ENCODE measurements around the gene FAM163A. TPM values are rescaled to one million over a fixed set of nuclear protein-coding genes. Genes with fewer than 3 reads are reported as not detected.

FAM163A gene
- total and polyA plus RNA-seq, 9 of the 15 experiments (the other 6 are each of a cell fraction or from before 2014, with no cell fraction given), result not detected

DNA sequence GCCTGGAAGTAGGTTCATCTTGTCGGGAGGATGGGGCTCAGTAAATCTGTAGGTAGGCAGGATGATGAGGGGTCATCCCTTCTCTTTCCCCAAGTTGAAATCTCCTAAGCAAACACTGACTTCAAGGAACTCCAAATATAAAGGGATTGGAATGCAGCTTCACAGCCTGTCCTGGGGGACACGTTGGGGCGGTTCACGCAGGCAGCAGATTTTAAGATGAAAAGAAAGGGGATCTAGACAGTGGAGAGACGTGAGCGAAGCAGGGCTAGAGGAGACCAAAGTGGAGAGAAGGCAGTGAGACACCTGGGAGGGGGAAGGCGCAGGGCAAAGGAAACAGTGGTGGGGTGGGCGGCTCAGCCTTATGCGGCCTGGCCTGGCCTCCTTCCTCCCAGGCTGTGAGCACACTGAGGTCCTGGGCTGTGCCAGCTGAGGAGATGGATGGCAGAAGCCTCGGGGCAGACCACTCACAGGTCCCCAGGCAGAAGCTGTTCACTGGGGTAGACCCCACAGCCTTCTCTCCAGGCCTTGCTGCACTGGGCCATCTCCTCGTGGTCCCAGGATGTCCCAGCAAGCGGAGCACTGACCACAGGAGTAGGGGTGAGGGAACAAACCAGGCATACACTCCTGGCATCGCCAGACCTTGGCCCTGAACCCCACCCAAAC, 82.8 kb downstream of the FAM163A start:
- in situ Hi-C loops (cut with MboI), result no loop called here
- peak; percentile 23; the same call in 2 of the 3 replicates for ATAC-seq
- H4K20me1 ChIP-seq (replicated peaks; ENCODE audit: control insufficient read depth, insufficient read depth, low read length), result no peaks in the 10 kb centered on the region
- no peak overlapping the region for H2AFZ ChIP-seq (ENCODE audit: low read depth, low read length)
- H3K36me3 ChIP-seq (ENCODE audit: control insufficient read depth, insufficient read depth, low read length), result no peaks in the 10 kb centered on the region
- WGBS (ENCODE audit: insufficient coverage, low coverage, missing lambda C conversion rate), result 20% methylated on average over 13 of the region's 13 CpGs
- H3K9me3 ChIP-seq (replicated peaks; ENCODE audit: control insufficient read depth, insufficient read depth, low read depth, low read length), result no peaks in the 10 kb centered on the region
- no peaks in the 10 kb centered on the region for H3K9me1 ChIP-seq (ENCODE audit: control insufficient read depth, insufficient read depth, low read length)
- no peak for FAIRE-seq
- no peak overlapping the region for H3K4me2 ChIP-seq (ENCODE audit: insufficient read depth, low read length)
- H3K4me3 ChIP-seq, result no peak overlapping the region
- H3K9ac ChIP-seq (ENCODE audit: insufficient read depth in 1 of 2, low read depth in 2 of 2, low read length in 2 of 2), result peak overlapping the region in 1 of 2 experiments; percentile 10; a peak in 1 of 4 replicates
- H3K27me3 ChIP-seq (ENCODE audit: control insufficient read depth in 2 of 2, insufficient read depth in 2 of 2, low read length in 2 of 2), result peaks cover 28 to 49% of the 10 kb centered on the region in 2 experiments
- CTCF ChIA-PET (ENCODE audit: low intra/inter-chr PET ratio), result interaction anchor here (1.2 kb wide), 1 partner anchor 352 kb away, joined by 3 read pairs; no protein-coding TSS in a partner anchor
- no peaks in the 10 kb centered on the region for H3K79me2 ChIP-seq (ENCODE audit: control insufficient read depth, insufficient read depth, low read length)
- no peak for TF ChIP-seq NFATC3 (IDR thresholded peaks at IDR 0.05)
- TF ChIP-seq MCM3 (IDR thresholded peaks at IDR 0.05), result 0 out of 2 replicates have a peak, but pooled peaks have one; percentile 35
- TF ChIP-seq, protein P1, sequence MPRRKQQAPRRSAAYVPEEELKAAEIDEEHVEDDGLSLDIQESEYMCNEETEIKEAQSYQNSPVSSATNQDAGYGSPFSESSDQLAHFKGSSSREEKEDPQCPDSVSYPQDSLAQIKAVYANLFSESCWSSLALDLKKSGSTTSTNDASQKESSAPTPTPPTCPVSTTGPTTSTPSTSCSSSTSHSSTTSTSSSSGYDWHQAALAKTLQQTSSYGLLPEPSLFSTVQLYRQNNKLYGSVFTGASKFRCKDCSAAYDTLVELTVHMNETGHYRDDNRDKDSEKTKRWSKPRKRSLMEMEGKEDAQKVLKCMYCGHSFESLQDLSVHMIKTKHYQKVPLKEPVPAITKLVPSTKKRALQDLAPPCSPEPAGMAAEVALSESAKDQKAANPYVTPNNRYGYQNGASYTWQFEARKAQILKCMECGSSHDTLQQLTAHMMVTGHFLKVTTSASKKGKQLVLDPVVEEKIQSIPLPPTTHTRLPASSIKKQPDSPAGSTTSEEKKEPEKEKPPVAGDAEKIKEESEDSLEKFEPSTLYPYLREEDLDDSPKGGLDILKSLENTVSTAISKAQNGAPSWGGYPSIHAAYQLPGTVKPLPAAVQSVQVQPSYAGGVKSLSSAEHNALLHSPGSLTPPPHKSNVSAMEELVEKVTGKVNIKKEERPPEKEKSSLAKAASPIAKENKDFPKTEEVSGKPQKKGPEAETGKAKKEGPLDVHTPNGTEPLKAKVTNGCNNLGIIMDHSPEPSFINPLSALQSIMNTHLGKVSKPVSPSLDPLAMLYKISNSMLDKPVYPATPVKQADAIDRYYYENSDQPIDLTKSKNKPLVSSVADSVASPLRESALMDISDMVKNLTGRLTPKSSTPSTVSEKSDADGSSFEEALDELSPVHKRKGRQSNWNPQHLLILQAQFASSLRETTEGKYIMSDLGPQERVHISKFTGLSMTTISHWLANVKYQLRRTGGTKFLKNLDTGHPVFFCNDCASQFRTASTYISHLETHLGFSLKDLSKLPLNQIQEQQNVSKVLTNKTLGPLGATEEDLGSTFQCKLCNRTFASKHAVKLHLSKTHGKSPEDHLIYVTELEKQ (CRISPR knock-in tag; IDR thresholded peaks at IDR 0.05), result no peak
- peaks cover 4 to 5% of the 10 kb centered on the region in 2 experiments; a peak in 3 of 5 replicates for H3K4me1 ChIP-seq (replicated peaks in 1 of 2; ENCODE audit: control insufficient read depth in 2 of 2, insufficient read depth in 2 of 2, low read length in 2 of 2)
- BruUV-seq (replicated peaks), result no TSS peak
- no peak overlapping the region for H3K27ac ChIP-seq (ENCODE audit: extremely low read depth, low read depth, low read length)
- no peak for DNase-seq (ENCODE audit: extremely low read depth in 1 of 4, low spot score in 3 of 4)
- intact Hi-C loops (cut with micrococcal nuclease), result no loop called here
- POLR2A ChIA-PET, result interaction anchor here (0.7 to 0.9 kb wide), 2 partner anchors 11 to 348 kb away, joined by 3 read pairs; no protein-coding TSS in a partner anchor
